ENCODE data around the gene STIMATE. TPM values are rescaled to one million over a fixed set of nuclear protein-coding genes. Genes with fewer than 3 reads are reported as not detected.

STIMATE gene
- polyA plus RNA-seq, 6 donors from 2014 or later: 3.6 to 10.2 (median 5.9) TPM

Other genes starting within 250 kb of the STIMATE start
- 100 to 1,000 TPM in 3 of 6 donors, 10 to 100 TPM in 3; 88.7 to 133 (median 95.8) TPM for gene PBRM1, start 211.6 kb downstream of the STIMATE start, polyA plus RNA-seq (ENCODE audit: low read depth in 6 of 6)
- 10 to 100 TPM; 39.2 to 63.8 (median 58.2) TPM for gene GNL3, start 211.5 kb downstream of the STIMATE start, polyA plus RNA-seq (ENCODE audit: low read depth in 6 of 6)
- gene GLT8D1, start 191.8 kb downstream of the STIMATE start, polyA plus RNA-seq (ENCODE audit: low read depth in 6 of 6): 10 to 100 TPM; 26.5 to 57.9 (median 41.4) TPM
- gene SPCS1, start 191.4 kb downstream of the STIMATE start, polyA plus RNA-seq (ENCODE audit: low read depth in 6 of 6): 100 to 1,000 TPM; 312 to 425 (median 327) TPM
- gene NEK4, start 126.6 kb downstream of the STIMATE start, polyA plus RNA-seq (ENCODE audit: low read depth in 6 of 6): 10 to 100 TPM in 4 of 6 donors, 1 to 10 TPM in 2; 8.9 to 24.8 (median 12.7) TPM
- gene ITIH1, start 119.9 kb downstream of the STIMATE start, polyA plus RNA-seq (ENCODE audit: low read depth in 6 of 6): 1 to 10 TPM in 2 of 6 donors, not detected in 4; 1.7 to 3.7 TPM
- not detected for gene ITIH3, start 102.8 kb downstream of the STIMATE start, polyA plus RNA-seq (ENCODE audit: low read depth in 6 of 6)
- gene ITIH4, start 66.9 kb downstream of the STIMATE start, polyA plus RNA-seq (ENCODE audit: low read depth in 6 of 6): not detected
- under 1 TPM in 1 of 6 donors, not detected in 5; 0.76 TPM for gene MUSTN1, start 62.5 kb downstream of the STIMATE start, polyA plus RNA-seq (ENCODE audit: low read depth in 6 of 6)
- 10 to 100 TPM in 5 of 6 donors, 1 to 10 TPM in 1; 2.2 to 22.5 (median 19.6) TPM for gene SFMBT1, start 148.5 kb upstream of the STIMATE start, polyA plus RNA-seq (ENCODE audit: low read depth in 6 of 6)
- 10 to 100 TPM; 16.9 to 26.7 (median 22.5) TPM for gene RFT1, start 232.9 kb upstream of the STIMATE start, polyA plus RNA-seq (ENCODE audit: low read depth in 6 of 6)

Measured in naive B cell (primary cell).